ENCODE results near the gene DNAAF5. TPM values are rescaled to one million over a fixed set of nuclear protein-coding genes. Genes with fewer than 3 reads are reported as not detected.
A peak's percentile ranks its signal among the peaks of the same experiment; 100 is the strongest.

The DNAAF5 gene
- total and polyA plus RNA-seq, 9 of the 15 experiments (the other 6 are each of a cell fraction or from before 2014, with no cell fraction given): 3.1 to 69.7 (median 19.1) TPM

- TF ChIP-seq YY1 (IDR thresholded peaks at IDR 0.05; ENCODE audit: borderline replicate concordance in 1 of 3, control insufficient read depth in 1 of 3, extremely low read depth in 1 of 3, insufficient read depth in 3 of 3, insufficient read length in 1 of 3, insufficient replicate concordance in 2 of 3, low read depth in 1 of 3, low read length in 2 of 3) (peak; percentile 89 to 99 (median 98)), DDX20 (tag; IDR thresholded peaks at IDR 0.05; ENCODE audit: low read depth) (no peak), SMAD2 (IDR thresholded peaks at IDR 0.05; ENCODE audit: low read depth, low read length) (no peak), RBM17 (IDR thresholded peaks at IDR 0.05; ENCODE audit: borderline replicate concordance, low read depth, low read length) (no peak), E2F3 (CRISPR knock-in tag; IDR thresholded peaks at IDR 0.05) (peak; percentile 46; the same call in 1 of the 2 replicates), BACH1 (tag; IDR thresholded peaks at IDR 0.05) (no peak), ELK1 (CRISPR knock-in tag; IDR thresholded peaks at IDR 0.05) (no peak), GMEB1 (CRISPR knock-in tag; IDR thresholded peaks at IDR 0.05) (0 out of 2 replicates have a peak, but pooled peaks have one; percentile 18), MITF (IDR thresholded peaks at IDR 0.05) (0 out of 2 replicates have a peak, but pooled peaks have one; percentile 15), ZNF445 (CRISPR knock-in tag; IDR thresholded peaks at IDR 0.05; ENCODE audit: low read depth) (no peak), HCFC1 (IDR thresholded peaks at IDR 0.05; ENCODE audit: low read depth, low read length) (peak; percentile 82), COPS2 (conservative IDR thresholded peaks at IDR 0.05) (no peak), NR2F6 (CRISPR knock-in tag; IDR thresholded peaks at IDR 0.05) (peak; percentile 43; the same call in 1 of the 2 replicates), PML (IDR thresholded peaks at IDR 0.05; ENCODE audit: low read length) (no peak), MED1 (CRISPR knock-in tag; IDR thresholded peaks at IDR 0.05; ENCODE audit: borderline replicate concordance) (no peak), THAP7 (CRISPR knock-in tag; IDR thresholded peaks at IDR 0.05) (no peak), CTBP1 (IDR thresholded peaks at IDR 0.05; ENCODE audit: borderline replicate concordance) (no peak), ZBTB34 (CRISPR knock-in tag; IDR thresholded peaks at IDR 0.05) (no peak), BRD9 (IDR thresholded peaks at IDR 0.05; ENCODE audit: low read depth, partially characterized antibody) (no peak), NFIC (IDR thresholded peaks at IDR 0.05) (no peak), ZNF77 (CRISPR knock-in tag; IDR thresholded peaks at IDR 0.05) (no peak), SPI1 (IDR thresholded peaks at IDR 0.05; ENCODE audit: borderline replicate concordance, low read depth, low read length) (peak; percentile 86), POLR2A (conservative IDR thresholded peaks at IDR 0.05) (peak; percentile 79)
Observed at GRCh38 chr7:726084-726853, at the start of gene DNAAF5 (continued).

All from K562 (cell line).